Activated CD8-positive, alpha-beta memory T cell treated with anti-CD3 and anti-CD28 coated beads, Interleukin-2, amount 50 U/mL, for 48 hours (primary cell): Measurements from ENCODE around the gene TMEM59.
"Not testable (repeated sequence)": the region's sequence is repeated elsewhere in the genome, so short reads cannot be mapped to it uniquely, and the experiment has no call there.

Experiments used
- DNase-seq: peaks from one replicate; pipeline ENCODE4 v3.0.0-alpha.2; 2020

Gene TMEM59

DNA sequence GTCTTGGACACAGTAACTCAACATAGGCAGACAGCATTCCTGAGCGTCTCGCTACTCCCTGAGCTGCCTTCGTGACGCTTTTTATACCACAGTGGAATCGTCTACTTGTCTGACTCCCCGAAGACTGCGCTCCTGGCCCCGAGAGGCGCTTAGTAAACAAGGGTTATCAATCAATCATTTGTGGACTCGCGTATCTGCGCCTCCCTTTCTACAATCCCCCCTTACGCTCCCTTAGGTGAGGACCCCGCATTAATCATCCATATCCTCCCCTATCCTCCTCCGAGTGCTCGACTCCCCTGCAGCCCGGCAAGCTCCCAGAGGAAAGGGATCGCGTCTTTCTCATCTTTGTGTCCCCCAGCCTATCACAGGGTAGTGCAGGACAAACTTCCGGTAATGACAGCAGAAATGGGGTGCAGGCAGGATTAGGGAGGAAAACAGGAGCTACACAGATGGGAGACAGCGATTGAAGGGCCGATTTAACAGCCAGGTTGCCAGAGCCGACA is 522 bp downstream of the TMEM59 start:
- DNase-seq, result peak; percentile 59

DNA sequence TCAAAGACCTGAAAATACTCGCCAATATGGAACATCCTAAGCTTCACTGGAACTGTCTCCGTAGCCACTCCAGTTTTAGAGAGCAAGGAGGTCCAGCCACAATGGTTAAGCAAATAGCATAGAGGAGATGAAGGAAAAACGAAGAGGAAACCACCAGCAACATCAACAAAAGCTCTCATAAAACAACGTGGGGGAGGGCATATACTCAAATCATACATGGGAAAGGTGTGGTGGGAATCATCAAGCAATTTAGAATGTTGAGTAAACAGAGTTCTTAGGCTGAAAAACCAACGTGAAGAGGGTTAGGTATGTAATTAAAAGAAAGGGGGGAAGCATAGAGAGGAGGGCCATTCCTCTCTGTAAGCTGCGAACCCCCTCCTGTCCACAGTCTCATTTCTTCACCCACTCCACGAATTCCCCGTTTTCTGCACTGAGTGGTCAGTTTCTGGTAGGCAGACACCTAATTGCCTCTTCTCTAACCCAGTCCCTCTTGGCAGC is 1.0 kb downstream of the TMEM59 start:
- no peak for DNase-seq

DNA sequence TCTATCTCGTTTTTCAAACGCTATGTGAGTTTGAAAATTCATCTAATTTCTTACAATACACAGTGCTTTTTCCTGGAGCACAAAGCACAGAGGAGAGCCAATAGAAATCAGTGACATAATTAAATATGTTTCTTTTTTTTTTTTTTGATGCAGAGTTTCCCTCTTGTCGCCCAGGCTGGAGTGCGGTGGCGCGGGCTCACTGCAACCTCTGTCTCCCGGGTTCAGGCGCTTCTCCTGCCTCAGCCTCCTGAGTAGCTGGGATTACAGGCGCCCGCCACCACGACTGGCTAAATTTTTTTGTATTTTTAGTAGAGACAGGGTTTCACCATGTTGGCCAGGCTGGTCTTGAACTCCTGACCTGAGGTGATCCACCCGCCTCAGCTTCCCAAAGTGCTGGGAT is 2.6 kb downstream of the TMEM59 start:
- DNase-seq, result not testable (repeated sequence)

DNA sequence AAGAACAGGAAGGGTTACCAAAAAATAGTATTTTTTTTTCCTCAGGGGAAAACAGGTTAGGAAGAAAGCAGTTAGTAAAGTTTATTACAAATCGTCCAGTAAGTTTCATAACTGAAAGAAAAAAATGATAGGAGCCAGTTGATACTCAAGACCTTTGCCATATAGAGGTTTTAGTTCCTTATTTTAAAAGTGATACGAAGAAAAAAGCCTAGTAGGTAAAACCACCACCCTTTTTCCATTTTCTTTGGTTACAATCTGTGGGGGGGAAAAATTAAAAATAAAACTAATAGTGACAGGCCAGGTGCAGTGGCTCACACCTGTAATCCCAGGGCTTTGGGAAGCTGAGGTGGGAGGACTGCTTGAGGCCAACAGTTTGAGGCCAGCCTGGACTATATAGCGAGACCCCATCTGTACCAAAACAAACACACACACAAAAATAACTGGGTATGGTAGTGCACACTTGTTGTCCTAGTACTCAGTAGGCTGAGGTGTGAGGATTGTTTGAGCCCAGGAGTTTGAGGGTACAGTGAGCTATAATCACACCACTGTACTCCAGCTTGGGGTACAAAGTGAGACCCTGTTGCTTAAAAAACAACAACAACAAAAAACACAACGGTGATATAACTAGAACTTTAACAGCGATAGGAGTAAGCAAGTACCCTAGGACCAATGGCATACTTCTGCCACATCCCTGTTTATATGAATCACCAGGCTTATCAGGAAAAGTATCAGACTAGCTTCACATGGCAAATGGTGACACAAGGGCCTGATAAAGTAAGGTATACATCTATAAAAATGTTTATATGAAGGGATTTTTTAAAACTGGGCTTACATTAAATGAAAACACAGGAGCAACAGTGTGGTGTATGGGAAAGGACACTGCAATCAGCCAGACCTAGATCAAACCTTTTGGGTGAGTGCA is 5.4 kb downstream of the TMEM59 start:
- DNase-seq, result no peak

DNA sequence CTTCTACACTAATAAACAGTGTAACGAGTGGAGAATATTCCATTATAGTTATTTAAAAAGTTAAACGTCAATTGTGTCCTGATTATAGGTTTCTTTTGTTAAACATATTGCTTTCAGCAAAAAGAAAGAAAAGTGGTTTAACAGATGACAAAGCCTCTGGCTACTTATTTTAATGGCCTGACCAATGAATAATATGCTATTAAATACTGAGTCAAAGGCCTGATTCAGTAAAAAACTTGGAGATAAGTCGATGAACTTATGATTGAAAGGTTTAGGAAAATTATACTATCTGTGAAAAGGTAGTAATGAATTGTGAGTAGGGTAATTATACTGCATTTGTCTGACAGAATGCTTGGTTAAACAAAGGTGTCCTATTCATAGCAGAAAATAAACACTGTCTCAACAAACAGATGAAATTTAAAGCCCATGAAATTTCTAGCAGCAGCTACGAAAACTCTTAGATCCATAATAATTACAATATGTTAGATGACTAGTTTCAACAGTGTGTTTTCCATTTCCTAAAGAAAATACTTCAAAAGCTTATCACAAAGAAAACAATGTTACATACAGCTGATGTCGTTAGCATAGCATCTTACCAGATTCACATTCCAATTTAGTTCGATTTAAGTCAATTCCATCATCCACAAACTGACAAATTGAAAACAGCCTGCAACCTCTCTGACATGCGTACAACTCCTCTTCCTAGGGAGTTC is 6.2 kb downstream of the TMEM59 start:
- no peak for DNase-seq

DNA sequence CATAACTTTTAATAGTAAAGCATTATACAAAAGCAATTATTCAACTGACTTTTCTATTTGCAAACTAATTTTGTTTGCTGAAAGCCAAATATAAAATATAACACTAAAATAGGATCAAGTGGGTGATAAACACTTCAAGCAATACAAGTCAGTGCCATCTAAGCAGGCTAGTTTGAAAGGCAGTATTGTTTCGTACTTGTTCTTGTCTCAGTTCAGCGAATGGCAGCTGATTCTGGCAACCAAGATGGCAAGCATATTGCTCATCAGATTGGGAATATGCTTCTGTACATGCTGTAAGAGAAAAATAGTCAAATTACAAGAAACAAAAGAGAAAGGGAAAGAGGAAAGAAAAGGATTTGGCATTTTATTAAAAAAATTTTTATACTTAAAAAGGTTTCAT is 7.5 kb downstream of the TMEM59 start:
- DNase-seq, result no peak

DNA sequence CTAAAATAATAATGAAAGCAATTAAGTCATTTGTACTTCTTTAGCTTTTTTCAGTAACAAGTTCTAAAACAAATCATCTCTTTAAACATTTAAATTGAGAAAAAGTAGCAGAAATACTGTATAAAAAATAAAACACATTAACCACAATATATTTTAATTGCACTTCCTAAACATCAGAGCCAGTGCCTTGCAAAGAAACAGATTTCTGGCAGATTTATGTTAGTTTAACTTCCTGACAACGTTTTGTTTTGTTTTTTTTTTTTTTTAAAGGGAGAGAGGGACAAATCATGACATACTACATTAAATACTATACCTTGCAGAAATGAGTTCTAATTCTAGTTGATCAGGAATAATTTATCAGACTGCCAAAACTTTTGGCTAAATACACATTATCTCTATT is 11.2 kb downstream of the TMEM59 start:
- DNase-seq, result no peak

DNA sequence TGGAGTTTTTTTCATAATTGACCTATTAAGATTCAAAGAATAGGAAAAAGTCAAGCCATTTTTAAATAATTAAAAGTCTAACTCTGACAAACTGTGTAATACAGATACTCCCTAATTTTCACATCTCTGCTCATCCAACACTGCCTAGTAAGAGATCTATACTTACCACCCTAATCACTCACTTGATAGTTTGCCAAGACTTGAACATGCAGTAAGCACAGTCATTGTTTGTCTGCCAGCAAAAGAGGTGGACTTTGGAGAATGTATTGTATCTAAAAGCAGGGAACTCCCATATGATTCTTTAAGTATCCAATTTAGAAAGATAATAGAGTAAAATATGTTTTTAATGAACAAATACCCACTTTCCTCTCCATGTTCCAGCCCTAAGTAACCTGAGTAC is 15.5 kb downstream of the TMEM59 start:
- no peak for DNase-seq

DNA sequence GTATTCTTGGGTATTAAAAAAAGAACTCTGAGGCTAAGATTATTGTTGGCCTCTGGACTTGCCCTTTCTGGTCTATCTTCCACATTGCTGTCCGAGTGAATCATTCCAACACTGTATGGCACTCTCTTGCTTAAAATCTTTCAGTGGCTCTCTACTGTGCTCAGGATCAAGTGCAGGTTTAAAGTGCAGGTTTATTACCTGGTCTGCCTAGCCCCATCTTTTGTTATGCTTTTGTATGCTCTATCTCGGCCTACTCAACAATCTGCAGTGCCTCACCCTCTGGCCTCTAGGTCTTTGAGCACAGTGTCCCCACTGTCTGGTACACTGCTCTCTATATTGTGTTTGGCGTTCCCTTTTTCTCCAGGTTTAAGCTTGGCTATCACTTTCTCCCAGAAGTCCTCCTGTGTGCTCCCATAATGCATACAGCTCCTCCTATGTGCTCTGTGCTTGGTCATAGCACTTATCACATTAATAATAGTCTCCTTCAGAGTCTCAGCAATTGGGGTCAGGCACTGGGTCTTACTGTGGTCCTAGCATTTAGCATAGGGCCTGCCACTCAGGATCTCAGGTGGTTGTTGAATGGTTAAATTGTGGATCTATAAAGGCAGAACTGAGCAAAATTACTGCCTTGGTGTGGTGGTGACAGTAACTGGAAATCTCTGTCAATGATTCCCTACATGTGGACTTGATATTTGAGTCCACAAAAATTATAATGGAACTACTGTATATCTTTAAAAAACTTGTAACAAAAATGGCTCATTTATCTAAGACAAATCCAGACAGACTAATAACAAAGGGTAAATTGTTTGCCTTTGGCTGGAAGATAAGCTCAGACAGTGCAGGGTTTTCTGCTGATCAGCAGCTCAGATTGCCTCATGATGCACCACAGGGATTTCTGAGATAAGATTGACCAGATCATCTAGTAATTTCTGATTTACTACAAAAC is 24.4 kb downstream of the TMEM59 start:
- no peak for DNase-seq

DNA sequence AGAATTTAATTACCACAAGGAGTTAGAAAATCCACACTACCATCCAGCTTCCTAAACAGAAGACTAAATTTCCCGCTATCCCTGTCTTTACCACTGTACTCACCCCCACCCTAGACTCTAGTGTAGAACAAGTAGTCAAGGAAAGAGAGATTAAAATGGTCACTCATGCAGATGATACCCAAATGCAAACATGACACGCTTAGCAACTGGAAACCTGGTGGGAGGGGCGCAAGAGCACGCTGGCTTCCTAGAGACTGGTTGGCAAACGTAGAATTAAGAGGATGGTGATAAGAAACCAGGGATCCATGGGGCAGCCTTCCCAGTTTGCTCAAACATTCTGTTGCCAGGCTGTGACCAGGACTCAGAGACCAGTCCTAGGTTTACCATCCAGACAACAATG is 25.2 kb downstream of the TMEM59 start:
- no peak for DNase-seq

DNA sequence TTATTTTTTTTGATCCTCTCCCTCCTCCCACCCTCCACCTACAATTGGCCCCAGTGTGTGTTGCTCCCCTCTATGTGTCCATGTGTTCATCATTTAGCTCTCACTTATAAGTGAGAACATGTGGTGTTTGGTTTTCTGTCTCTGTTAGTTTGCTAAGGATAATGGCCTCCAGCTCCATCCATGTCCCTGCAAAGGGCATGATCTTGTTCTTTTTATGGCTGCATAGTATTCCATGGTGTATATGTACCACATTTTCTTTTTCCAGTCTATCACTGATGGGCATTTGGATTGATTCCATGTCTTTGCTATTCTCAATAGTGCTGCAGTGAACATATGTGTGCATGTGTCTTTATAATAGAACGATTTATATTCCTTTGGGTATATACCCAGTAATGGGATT is 28.2 kb downstream of the TMEM59 start:
- DNase-seq, result not testable (repeated sequence)

DNA sequence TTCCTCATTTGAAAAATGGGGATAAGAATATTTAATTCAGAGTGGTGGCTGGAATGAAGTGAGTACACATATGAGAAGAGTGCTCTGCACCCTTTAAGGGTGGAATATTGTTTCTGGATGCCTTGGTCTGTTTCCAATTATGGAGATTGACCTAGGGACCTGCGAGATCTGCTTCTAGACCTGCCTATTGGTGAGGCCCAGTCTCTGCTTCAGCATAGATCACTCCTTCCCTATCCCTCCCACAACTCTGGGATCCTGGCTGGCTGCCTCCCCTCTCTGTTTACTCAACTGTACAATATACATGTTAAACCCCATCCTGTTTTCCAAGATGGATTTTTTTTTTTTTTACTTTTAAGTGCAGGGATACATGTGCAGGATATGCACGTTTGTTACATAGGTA is 28.6 kb downstream of the TMEM59 start:
- no peak for DNase-seq

DNA sequence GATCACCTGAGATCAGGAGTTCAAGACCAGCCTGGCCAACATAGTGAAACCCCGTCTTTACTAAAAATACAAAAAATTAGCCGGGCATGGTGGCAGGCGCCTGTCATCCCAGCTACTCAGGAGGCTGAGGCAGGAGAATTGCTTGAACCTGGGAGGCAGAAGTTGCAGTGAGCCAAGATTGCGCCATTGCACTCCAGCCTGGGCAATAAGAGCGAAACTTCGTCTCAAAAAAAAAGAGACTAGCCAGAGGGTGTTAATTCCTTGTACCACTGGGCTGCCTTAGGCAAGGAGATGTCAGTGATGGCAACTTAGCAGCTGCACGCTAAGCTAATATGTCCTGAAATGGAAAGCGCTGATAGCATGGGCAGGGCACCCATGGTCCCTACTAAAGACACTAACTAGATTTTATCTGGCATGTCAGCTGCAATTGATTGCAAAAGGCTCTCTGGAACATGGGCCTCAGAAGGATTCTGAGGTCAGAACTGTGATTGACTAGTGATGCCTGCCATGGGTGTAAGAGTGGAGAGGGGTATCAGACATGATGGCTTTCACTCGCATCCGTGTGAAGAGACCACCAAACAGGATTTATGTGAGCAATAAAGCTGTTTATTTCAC is 33.3 kb downstream of the TMEM59 start:
- DNase-seq, result not testable (repeated sequence)

DNA sequence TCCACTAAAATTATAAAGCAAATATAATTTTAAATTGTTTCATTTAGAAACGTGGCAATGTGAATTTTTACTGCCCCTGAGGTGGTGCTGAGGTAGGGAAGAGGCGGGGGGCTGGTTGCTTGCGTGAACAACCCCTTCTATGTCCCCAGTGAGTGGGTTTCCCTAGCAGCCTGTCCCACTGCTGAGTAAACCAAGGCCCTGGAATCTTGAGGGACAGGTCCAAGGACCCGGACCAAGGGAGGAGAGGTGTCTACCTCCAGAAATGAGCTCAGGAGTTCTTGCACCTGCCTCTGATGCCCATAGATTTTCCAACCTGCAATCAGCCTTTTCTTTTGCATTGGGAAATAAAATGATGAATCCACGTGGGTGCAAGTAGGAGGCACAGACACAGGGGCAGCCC is 34.4 kb downstream of the TMEM59 start:
- DNase-seq, result no peak

DNA sequence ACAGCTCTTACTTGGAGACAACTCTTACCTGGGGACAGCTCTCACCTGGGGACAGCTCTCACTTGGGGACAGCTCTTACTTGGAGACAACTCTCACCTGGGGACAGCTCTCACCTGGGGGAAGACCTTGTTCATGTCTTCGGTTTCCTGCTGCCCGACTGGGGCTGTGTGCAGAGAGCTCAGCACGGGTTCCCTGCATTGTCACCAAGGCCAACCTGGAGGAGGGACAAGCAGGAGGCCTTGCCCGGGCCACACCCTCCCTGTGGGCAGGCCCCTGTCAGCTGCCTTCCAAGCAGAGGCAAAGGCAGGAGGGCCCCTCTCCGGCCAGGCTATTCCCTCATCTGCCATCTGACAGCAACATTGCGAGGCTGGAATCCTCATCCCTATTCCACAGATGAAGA is 35.0 kb downstream of the TMEM59 start, which contains the start of gene LDLRAD1:
Gene LDLRAD1 (minus strand): TSS at position 208 of the 400 bp plus-strand sequence. CDS start 74 bp downstream, at position 134.
- DNase-seq, result no peak

DNA sequence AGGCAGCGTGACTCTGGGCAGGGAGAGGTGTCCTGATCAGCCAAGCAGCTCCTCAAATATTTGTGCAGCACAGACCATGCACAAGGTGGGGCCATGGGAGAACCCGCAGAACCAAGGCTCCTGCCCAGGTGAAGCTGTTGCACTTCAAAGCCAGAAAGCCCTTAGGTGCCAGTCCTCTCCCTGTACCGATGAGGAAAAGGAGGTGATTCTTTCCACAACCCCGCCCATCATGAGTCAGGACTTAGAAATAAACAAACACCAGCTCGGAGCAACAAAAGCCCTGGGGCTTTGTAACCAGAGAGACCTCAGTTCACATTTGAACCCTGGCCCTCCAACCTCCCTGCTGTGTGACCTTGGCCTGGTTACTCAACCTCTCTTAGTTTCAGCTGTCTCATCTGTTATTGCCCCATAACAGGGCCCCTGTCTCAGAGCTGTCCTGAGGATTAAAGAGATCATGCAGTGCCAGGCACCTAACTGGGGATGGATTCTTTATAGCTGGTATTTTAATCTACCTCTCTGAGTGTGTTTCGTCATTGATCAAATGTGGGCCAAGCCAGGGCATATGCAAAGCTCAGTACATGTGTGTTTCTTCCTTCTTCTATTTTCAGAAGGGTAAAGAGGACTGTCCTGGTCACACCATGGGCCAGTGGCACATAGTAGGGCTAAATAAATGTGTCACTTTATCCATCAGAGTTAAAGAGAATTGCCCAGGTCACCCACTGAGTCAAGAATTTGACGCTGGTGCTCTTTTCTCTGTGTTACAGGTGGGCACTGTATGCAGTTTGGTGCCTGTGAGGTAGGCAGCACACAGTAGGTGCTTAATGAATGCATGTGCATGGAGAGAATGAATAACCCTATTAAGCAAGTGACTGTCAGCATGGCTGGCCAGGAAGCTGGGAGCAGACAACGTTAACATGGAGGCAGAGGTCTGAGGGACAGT is 36.4 kb downstream of the TMEM59 start:
- no peak for DNase-seq

DNA sequence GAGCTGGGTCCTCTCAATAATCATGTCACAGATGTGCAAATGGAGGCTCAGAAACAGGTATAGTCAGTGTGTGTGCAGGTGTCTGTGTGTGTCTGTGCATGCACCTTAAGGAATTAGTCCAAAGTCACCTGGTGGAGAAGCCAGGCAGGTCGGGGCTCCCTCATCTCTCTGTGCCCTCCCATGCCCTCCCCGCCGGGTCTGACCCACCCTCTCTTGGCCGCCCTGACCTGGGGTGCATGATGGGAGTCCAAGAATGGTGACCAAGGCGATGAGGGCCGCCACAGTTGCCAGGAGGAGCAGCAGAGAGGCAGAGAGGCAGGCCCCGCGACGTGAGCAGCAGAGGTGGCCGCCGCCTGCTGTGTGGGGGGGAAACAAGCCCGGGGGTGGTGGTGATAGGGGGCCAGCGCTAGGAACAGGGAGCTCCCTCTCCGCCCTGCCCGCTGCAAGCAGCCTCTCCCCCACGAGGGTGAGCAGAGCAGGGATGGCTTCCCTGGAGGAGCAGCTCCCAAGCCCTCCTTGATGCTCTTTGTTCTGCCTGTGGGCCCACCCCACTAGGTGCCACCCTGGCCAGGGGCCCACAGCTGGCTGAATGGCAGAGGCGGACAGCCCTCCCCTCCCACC is 38.9 kb downstream of the TMEM59 start:
- no peak for DNase-seq

DNA sequence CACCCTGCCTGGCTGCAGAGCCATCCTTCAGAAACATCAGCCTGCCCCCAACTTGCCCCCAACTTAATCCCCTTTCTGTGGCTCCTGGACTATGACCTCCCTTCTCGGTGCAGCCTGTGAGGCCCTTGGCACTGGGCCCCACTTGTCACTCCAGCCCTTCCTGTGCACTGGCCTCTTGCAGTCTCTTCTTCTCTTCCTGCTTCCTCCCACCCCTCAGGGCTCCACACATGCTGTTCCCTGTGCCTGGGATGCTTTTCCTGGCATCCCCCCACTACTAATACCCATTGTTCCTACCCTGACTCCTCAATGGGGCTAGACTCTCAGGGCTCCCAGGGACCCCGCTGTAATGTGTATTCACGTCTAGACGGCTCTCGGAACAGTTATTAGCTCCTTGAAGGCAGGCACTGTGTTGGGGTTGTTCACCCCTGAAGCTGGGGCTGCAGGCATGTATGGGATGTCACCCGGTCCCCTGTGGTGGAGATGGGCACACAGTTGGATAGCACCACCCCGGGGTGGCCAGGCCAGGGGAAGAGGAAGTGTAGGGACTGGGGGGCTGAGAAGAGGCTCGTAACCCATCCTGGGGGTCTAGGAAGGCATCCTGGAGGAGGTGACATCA is 39.5 kb downstream of the TMEM59 start:
- no peak for DNase-seq

DNA sequence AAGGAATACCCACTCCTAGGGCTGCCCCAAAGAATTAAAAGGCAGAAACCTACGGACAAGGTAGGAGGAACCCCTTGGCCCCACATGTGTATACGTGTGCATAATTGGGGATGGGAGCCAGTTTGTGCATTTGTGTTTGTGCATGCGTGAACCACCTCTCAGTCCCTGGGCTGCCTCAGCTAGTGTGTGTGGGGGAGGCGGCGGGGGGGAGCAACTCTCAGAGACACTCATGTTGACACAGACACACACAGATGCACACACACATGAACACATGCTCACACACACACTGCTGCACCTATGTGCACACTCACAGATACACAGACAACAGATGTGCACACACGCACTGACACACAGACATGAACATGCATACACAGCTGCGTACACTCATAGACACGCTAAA is 40.1 kb downstream of the TMEM59 start:
- DNase-seq, result no peak

DNA sequence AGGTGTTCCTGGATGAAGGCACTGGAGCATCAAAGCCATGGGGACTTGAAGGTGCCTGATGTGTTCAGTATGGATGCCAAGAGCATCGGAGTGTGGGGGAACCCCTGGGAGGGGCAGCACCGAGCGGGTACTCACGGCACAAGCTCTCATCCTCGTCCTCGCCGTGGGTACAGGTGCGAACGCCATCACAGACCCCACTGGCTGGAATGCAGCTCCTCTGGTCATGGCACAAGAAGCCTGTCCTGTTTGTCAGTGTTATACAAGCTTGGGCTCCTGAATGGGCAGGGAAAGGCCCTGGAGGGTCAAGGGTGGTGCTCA is 41.0 kb downstream of the TMEM59 start:
- no peak for DNase-seq
